Hippocampal formation (tissue), 2 donors: ENCODE measurements around the gene PDZRN3.

Experiments used
- DNase-seq, 2 donors: peaks; one replicate each; lab custom pipeline; 2025; lab: John Stamatoyannopoulos, UW

The PDZRN3 gene

GRCh38 chr3:73452729-73453128 lies 172.0 kb downstream of the PDZRN3 start:
- DNase-seq = no peak

- no peak for DNase-seq
Measured at GRCh38 chr3:73451301-73451944, 173.3 kb downstream of the PDZRN3 start.

- no peak for DNase-seq
Measured at GRCh38 chr3:73449774-73450173, 175.0 kb downstream of the PDZRN3 start.

- DNase-seq = no peak
Measured at GRCh38 chr3:73448761-73449301, 175.9 kb downstream of the PDZRN3 start.

- DNase-seq = no peak
Measured at GRCh38 chr3:73448041-73448440, 176.7 kb downstream of the PDZRN3 start.

GRCh38 chr3:73447111-73447510 lies 177.6 kb downstream of the PDZRN3 start:
- DNase-seq = no peak

GRCh38 chr3:73446467-73447110 lies 178.2 kb downstream of the PDZRN3 start:
- no peak for DNase-seq

- no peak for DNase-seq
Measured at GRCh38 chr3:73442886-73443285, 181.9 kb downstream of the PDZRN3 start.

- DNase-seq = no peak
Measured at GRCh38 chr3:73442152-73442551, 182.6 kb downstream of the PDZRN3 start.

GRCh38 chr3:73437828-73438227 lies 186.9 kb downstream of the PDZRN3 start:
- DNase-seq = no peak

- DNase-seq = no peak
Measured at GRCh38 chr3:73435055-73435454, 189.7 kb downstream of the PDZRN3 start.

- DNase-seq = no peak
Measured at GRCh38 chr3:73433687-73434086, 191.1 kb downstream of the PDZRN3 start.

GRCh38 chr3:73433079-73433478 lies 191.7 kb downstream of the PDZRN3 start:
- no peak for DNase-seq

- no peak for DNase-seq
Measured at GRCh38 chr3:73432706-73433032, 192.1 kb downstream of the PDZRN3 start.

- DNase-seq = no peak
Measured at GRCh38 chr3:73432023-73432705, 192.6 kb downstream of the PDZRN3 start.

- DNase-seq = no peak
Measured at GRCh38 chr3:73431183-73431900, 193.4 kb downstream of the PDZRN3 start.

- DNase-seq = no peak
Measured at GRCh38 chr3:73427048-73427706, 197.6 kb downstream of the PDZRN3 start.

- DNase-seq = no peak
Measured at GRCh38 chr3:73426606-73427005, 198.1 kb downstream of the PDZRN3 start.

- no peak for DNase-seq
Measured at GRCh38 chr3:73423116-73423515, 201.6 kb downstream of the PDZRN3 start.

- no peak for DNase-seq
Measured at GRCh38 chr3:73422571-73422970, 202.2 kb downstream of the PDZRN3 start.

- DNase-seq = no peak
Measured at GRCh38 chr3:73419942-73420341, 204.8 kb downstream of the PDZRN3 start.
